Urinary bladder (tissue), 4 donors: ENCODE results near the gene MEGF8. TPM values are rescaled to one million over a fixed set of nuclear protein-coding genes. Genes with fewer than 3 reads are reported as not detected.

ENCODE experiments used
- DNase-seq: peaks from one replicate; pipeline ENCODE4 v3.0.0-alpha.2; 2015; ENCODE audit errors: extremely low spot score
- H3K27ac ChIP-seq: one replicate; pipeline ENCODE4 v1.5.1; 2013; ENCODE audit warnings: low read depth, mild to moderate bottlenecking, moderate library complexity
- H3K36me3 ChIP-seq: one replicate; pipeline ENCODE4 v1.6.1; 2013; ENCODE audit warnings: mild to moderate bottlenecking, moderate library complexity; ENCODE audit not compliant: insufficient read depth
- H3K4me1 ChIP-seq: one replicate; pipeline ENCODE4 v1.6.1; 2013; ENCODE audit warnings: mild to moderate bottlenecking, moderate library complexity; ENCODE audit not compliant: insufficient read depth
- H3K4me3 ChIP-seq: one replicate; pipeline ENCODE4 v1.5.1; 2013; ENCODE audit warnings: low read depth, low read length
- WGBS: extraction: QIAGEN DNeasy Blood & Tissue Kit; methylation state at CpG from one replicate; pipeline ENCODE4 v1.1.7; 2013; 5-methylcytosine and 5-hydroxymethylcytosine counted together
- polyA plus RNA-seq: library from polyadenylated mRNA; stranded (reverse); fragments of 200-250 nt; gene quantifications from one replicate; pipeline ENCODE4 v1.2.3, GENCODE V29; 2013
- total RNA-seq: library from RNA; depleted of rRNA; stranded (reverse); fragments of >200 nt; gene quantifications from one replicate; pipeline ENCODE4 v1.2.3, GENCODE V29; 2014
- donor health status: healthy with polysubstance abuse.
- donor health status: healthy.

MEGF8 gene
- total and polyA plus RNA-seq, 2 donors, result 14.7 to 19.8 TPM

- DNase-seq, result no peak
- H3K36me3 ChIP-seq, result peaks cover 1% of the 10 kb centered on the region
- 95% methylated on average over 29 of the region's 29 CpGs for WGBS
- H3K4me1 ChIP-seq, result no peaks in the 10 kb centered on the region
- no peak overlapping the region for H3K4me3 ChIP-seq
- H3K27ac ChIP-seq, result no peak overlapping the region
Observed at GRCh38 chr19:42353341-42354015, 28.0 kb downstream of the MEGF8 start.

DNA sequence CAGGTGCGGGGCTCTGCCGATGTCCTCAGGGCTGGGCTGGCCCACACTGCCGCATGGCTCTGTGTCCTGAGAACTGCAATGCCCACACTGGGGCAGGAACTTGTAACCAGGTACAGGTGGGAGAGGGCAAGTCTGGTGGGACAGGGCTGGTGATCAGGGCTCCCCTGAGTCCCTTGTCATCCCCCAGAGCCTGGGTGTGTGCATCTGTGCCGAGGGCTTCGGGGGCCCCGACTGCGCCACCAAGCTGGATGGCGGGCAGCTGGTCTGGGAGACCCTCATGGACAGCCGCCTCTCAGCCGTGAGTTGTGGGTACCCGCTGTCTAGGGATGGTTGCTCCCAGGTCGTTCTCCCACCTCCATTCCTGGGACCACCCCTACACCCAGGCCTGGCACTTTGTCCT is 30.5 kb downstream of the MEGF8 start:
- no peak overlapping the region for H3K27ac ChIP-seq
- WGBS, result 97% methylated on average over 12 of the region's 12 CpGs
- DNase-seq, result no peak
- H3K36me3 ChIP-seq, result peaks cover 1% of the 10 kb centered on the region
- H3K4me1 ChIP-seq, result no peaks in the 10 kb centered on the region
- no peak overlapping the region for H3K4me3 ChIP-seq

DNA sequence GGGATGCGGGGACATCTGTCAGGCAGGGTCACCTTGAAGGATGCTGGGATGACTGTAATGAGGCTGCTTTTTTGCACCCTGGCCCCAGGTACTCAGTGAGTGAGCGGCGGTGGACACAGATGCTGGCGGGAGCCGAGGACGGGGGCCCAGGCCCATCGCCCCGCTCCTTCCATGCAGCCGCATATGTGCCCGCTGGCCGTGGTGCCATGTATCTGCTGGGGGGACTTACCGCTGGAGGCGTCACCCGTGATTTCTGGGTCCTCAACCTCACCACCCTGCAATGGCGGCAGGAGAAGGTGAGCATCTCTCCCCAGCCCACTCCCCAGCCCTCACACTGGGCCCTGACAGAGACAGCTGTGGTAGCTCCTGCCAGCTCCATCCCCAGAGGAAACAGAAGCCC is 31.3 kb downstream of the MEGF8 start:
- DNase-seq, result no peak
- Histone ChIP-seq H3K27ac (no peak overlapping the region), H3K36me3 (peaks cover 1% of the 10 kb centered on the region), H3K4me1 (no peaks in the 10 kb centered on the region), H3K4me3 (no peak overlapping the region)
- WGBS, result 97% methylated on average over 15 of the region's 15 CpGs

- no peak overlapping the region for H3K4me3 ChIP-seq
- H3K36me3 ChIP-seq, result peaks cover 1% of the 10 kb centered on the region
- 93% methylated on average over 12 of the region's 12 CpGs for WGBS
- DNase-seq, result no peak
- no peaks in the 10 kb centered on the region for H3K4me1 ChIP-seq
- no peak overlapping the region for H3K27ac ChIP-seq
Observed at GRCh38 chr19:42357290-42357689, 31.9 kb downstream of the MEGF8 start.

DNA sequence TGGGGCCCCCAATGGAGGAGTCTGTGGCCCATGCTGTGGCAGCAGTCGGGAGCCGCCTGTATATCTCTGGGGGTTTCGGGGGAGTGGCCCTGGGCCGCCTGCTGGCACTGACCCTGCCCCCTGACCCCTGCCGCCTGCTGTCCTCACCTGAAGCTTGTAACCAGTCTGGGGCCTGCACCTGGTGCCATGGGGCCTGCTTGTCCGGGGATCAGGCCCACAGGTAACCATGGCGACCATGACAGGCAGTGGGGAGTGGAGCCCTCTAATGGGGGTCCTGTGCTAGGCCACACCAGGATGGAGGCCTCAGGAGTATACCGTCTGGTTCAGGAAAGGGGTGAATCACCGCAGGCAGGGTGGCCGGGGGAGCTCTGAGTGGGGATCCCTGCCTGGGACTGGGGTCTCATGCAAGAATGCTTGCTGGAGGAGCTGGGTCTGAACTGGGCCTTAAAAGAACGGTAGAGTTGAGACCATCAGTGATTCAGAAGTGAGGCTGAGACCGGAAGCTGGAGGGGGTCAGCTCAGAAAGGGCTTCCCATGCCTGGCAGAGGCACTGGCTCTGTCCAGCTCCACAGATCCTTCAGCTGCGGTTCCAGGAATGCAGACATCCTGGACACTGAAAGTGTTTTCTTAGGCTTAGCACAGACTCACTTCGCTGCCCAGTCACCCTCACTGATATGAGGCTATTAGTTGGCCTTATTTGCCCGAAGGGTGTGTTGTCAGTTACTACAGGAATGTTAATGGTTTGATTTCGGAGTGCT is 35.5 kb downstream of the MEGF8 start:
- no peaks in the 10 kb centered on the region for H3K4me1 ChIP-seq
- H3K4me3 ChIP-seq, result no peak overlapping the region
- H3K27ac ChIP-seq, result no peak overlapping the region
- peaks cover 3% of the 10 kb centered on the region for H3K36me3 ChIP-seq
- WGBS, result 86% methylated on average over 16 of the region's 16 CpGs
- no peak for DNase-seq

DNA sequence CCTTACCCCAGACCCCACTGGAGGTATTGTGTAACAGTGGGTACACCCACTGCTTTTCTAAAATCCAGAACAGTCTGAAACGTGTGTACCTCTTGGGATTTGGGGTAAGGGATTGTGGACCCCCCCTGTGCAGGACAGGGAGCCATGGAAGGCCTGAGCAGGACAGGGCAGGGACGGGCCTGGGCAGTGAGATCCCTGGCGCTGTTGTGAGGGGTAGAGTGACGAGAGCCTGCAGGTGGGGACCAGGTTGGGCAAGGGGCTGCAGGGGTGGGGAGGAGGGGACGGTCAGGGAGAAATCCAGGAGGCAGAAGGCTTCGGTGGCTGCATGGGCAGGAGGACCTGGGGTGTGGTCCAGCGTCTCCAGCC is 36.1 kb downstream of the MEGF8 start:
- DNase-seq, result no peak
- Histone ChIP-seq H3K4me3 (no peak overlapping the region), H3K4me1 (no peaks in the 10 kb centered on the region), H3K36me3 (peaks cover 3% of the 10 kb centered on the region), H3K27ac (no peak overlapping the region)
- 88% methylated on average over 7 of the region's 7 CpGs for WGBS

DNA sequence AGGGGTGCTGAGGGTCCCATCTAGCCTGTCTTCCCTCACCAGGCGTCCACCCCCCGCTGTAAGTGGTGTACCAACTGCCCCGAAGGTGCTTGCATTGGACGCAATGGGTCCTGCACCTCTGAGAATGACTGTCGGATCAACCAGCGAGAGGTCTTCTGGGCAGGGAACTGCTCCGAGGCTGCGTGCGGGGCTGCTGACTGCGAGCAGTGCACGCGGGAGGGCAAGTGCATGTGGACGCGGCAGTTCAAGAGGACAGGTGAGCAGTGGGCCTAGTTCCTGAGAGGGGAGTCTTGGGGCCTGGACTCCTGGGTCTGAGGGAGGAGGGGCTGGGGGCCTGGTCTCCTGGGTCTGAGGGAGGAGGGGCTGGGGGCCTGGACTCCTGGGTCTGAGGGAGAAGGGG is 36.9 kb downstream of the MEGF8 start:
- H3K27ac ChIP-seq, result no peak overlapping the region
- 95% methylated on average over 14 of the region's 14 CpGs for WGBS
- peaks cover 3% of the 10 kb centered on the region for H3K36me3 ChIP-seq
- no peak for DNase-seq
- no peaks in the 10 kb centered on the region for H3K4me1 ChIP-seq
- H3K4me3 ChIP-seq, result no peak overlapping the region

- no peak overlapping the region for H3K4me3 ChIP-seq
- H3K36me3 ChIP-seq, result peaks cover 3% of the 10 kb centered on the region
- H3K27ac ChIP-seq, result no peak overlapping the region
- 93% methylated on average over 13 of the region's 13 CpGs for WGBS
- no peak for DNase-seq
- H3K4me1 ChIP-seq, result no peaks in the 10 kb centered on the region
Observed at GRCh38 chr19:42362891-42363440, 37.5 kb downstream of the MEGF8 start.

DNA sequence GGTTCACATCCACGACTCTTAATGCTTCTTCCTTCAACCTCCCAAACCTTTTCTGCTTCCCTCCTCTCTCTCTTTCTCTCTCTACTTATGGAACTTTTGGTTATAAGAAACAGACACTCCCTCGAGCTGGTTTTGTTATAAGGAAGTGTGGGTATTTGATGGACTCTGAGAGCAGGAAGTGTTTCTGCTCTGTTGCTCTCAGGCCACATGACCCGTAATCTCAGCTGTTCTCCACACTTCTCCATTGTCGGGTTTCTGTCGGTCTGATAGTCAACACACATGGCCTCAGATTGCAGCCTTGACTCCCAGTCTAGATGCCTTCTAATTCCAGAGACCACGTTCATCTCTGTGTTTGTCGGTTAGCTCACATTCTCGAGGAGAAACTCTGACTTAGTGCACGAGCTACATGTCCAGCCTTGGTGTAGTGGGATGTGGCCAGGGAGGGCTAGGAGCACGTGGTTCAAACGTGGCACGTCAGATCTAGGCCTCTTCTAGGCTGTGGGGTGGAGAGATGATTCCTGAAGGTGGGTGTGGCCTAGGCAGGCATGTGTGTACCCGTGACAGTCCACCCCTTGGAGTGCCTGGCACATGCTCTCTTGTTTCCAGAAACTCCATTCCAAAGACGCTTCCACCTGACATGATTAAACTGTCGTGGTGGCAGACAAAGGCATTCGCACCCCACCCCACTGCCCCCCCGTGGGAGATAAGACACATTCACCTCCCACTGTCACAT is 38.3 kb downstream of the MEGF8 start:
- 88% methylated on average over 17 of the region's 17 CpGs for WGBS
- H3K27ac ChIP-seq, result no peak overlapping the region
- peaks cover 3% of the 10 kb centered on the region for H3K36me3 ChIP-seq
- no peaks in the 10 kb centered on the region for H3K4me1 ChIP-seq
- DNase-seq, result no peak
- H3K4me3 ChIP-seq, result no peak overlapping the region

GRCh38 chr19:42366673-42367072 is 41.2 kb downstream of the MEGF8 start:
- WGBS, result 53% methylated on average over 1 of the region's 1 CpG
- H3K4me1 ChIP-seq, result no peaks in the 10 kb centered on the region
- DNase-seq, result no peak
- H3K36me3 ChIP-seq, result peaks cover 3% of the 10 kb centered on the region
- H3K27ac ChIP-seq, result no peak overlapping the region
- H3K4me3 ChIP-seq, result no peak overlapping the region

- WGBS, result 91% methylated on average over 4 of the region's 4 CpGs
- Histone ChIP-seq H3K36me3 (peaks cover 3% of the 10 kb centered on the region), H3K4me1 (no peaks in the 10 kb centered on the region)
Observed at GRCh38 chr19:42367929-42368328, 42.5 kb downstream of the MEGF8 start.

GRCh38 chr19:42368360-42368759 is 42.9 kb downstream of the MEGF8 start:
- no peak overlapping the region for H3K4me3 ChIP-seq
- no peaks in the 10 kb centered on the region for H3K4me1 ChIP-seq
- no peak for DNase-seq
- 96% methylated on average over 11 of the region's 11 CpGs for WGBS
- H3K36me3 ChIP-seq, result no peaks in the 10 kb centered on the region
- H3K27ac ChIP-seq, result no peak overlapping the region

More at GRCh38 chr19:42367929-42368328, 42.5 kb downstream of the MEGF8 start:
- no peak for DNase-seq
- Histone ChIP-seq H3K4me3 (no peak overlapping the region), H3K27ac (no peak overlapping the region)

GRCh38 chr19:42368765-42369164 is 43.3 kb downstream of the MEGF8 start:
- Histone ChIP-seq H3K4me3 (no peak overlapping the region), H3K36me3 (no peaks in the 10 kb centered on the region), H3K4me1 (no peaks in the 10 kb centered on the region), H3K27ac (no peak overlapping the region)
- DNase-seq, result no peak
- 91% methylated on average over 15 of the region's 15 CpGs for WGBS
